Measurements from ENCODE around the gene C19orf44.

DNA sequence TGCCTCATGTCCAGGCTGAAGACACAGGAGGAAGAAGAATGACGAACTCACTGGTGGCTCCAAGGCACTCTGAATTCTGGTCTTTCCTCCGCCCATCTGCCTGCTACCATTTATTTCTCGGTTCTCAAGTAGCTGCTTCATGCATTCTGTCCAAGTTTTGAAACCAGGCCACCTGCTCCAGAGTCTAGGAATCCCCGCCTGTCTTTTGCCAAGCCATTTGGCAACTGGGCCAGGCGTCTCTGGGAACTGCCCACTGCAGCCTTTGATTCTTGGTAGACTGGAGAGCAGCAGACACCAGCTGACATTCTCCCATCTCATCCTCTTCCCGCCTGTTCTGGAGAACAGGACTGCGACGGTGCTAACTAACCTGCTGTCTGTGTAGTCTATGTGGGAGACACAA lies 65.2 kb downstream of the C19orf44 start:
- TF ChIP-seq, protein P1, sequence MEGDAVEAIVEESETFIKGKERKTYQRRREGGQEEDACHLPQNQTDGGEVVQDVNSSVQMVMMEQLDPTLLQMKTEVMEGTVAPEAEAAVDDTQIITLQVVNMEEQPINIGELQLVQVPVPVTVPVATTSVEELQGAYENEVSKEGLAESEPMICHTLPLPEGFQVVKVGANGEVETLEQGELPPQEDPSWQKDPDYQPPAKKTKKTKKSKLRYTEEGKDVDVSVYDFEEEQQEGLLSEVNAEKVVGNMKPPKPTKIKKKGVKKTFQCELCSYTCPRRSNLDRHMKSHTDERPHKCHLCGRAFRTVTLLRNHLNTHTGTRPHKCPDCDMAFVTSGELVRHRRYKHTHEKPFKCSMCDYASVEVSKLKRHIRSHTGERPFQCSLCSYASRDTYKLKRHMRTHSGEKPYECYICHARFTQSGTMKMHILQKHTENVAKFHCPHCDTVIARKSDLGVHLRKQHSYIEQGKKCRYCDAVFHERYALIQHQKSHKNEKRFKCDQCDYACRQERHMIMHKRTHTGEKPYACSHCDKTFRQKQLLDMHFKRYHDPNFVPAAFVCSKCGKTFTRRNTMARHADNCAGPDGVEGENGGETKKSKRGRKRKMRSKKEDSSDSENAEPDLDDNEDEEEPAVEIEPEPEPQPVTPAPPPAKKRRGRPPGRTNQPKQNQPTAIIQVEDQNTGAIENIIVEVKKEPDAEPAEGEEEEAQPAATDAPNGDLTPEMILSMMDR (IDR thresholded peaks at IDR 0.05; ENCODE audit: low read depth, low read length) = no peak
- no peak for TF ChIP-seq EZH2phosphoT487 (IDR thresholded peaks at IDR 0.05; ENCODE audit: low read depth)

All from OCI-LY3 (cell line).